Gastroesophageal sphincter (tissue), 3 donors: ENCODE data around the gene ZNF747.

Experiments
- CTCF ChIP-seq, 4 experiments: fragments of 200-600 bp in 2 of 4; fragments of 450-650 bp in 2 of 4; sonication (generic) in 1 of 4; IDR thresholded peaks; one replicate each; pipeline ENCODE4 v1.5.1; 2017 to 2019; ENCODE audit warnings: antibody characterized with exemption in 4 of 4, mild to moderate bottlenecking in 2 of 4, moderate library complexity in 2 of 4
- EP300 ChIP-seq: sonication (generic); formaldehyde crosslinking; IDR thresholded peaks from one replicate; pipeline ENCODE4 v1.6.1; 2017; ENCODE audit warnings: antibody characterized with exemption, mild to moderate bottlenecking
- POLR2AphosphoS5 ChIP-seq: sonication (generic); formaldehyde crosslinking; IDR thresholded peaks from one replicate; pipeline ENCODE4 v1.6.1; 2017; ENCODE audit warnings: antibody characterized with exemption

DNA sequence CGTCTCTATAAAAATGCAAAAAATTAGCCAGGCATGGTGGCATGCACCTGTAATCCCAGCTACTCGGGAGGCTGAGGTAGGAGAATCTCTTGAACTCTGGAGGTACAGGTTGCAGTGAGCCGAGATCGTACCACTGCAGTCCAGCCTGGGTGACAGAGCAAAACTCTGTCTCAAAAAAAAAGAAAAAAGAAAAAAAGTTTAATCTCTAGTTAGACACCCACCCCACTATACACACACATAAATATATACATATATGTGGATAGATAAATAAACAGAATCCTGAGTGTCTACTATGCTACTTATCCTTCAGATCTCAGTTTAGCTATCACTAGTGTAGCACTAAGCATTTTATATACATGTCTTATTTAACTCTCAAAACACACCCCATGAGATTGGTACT, 43.4 kb downstream of the ZNF747 start:
- TF ChIP-seq CTCF (IDR thresholded peaks at IDR 0.05) (no peak), EP300 (no peak), POLR2AphosphoS5 (no peak)
